Stimulated activated CD4-positive, alpha-beta T cell treated with anti-CD3 and anti-CD28 coated beads, Interleukin-2, amount 100 ng/mL, for 24 hours (primary cell): ENCODE data around the gene THAP4.

Experiments
- DNase-seq, 2 donors: peaks; one replicate each; pipeline ENCODE4 v3.0.0-alpha.2; 2020

The THAP4 gene

GRCh38 chr2:241637795-241638660 is 1.1 kb upstream of the THAP4 start:
- peak; percentile 56 to 64 for DNase-seq

GRCh38 chr2:241636182-241637017 is 558 bp downstream of the THAP4 start:
- peak; percentile 34 to 57 for DNase-seq

- no peak for DNase-seq
Observed at GRCh38 chr2:241635756-241636155, 1.2 kb downstream of the THAP4 start.

- DNase-seq = no peak
Observed at GRCh38 chr2:241633561-241633960, 3.4 kb downstream of the THAP4 start.

- no peak for DNase-seq
Observed at GRCh38 chr2:241632478-241633325, 4.3 kb downstream of the THAP4 start.

GRCh38 chr2:241629762-241630435 is 7.1 kb downstream of the THAP4 start:
- no peak for DNase-seq

- no peak for DNase-seq
Observed at GRCh38 chr2:241627675-241628074, 9.3 kb downstream of the THAP4 start.

- peak; percentile 65 to 74 for DNase-seq
Observed at GRCh38 chr2:241620419-241620769, 16.6 kb downstream of the THAP4 start.

- peak; percentile 16 to 29 for DNase-seq
Observed at GRCh38 chr2:241619597-241620418, 17.1 kb downstream of the THAP4 start.

- no peak for DNase-seq
Observed at GRCh38 chr2:241618829-241619228, 18.1 kb downstream of the THAP4 start.

- no peak for DNase-seq
Observed at GRCh38 chr2:241618296-241618805, 18.6 kb downstream of the THAP4 start.

- peak in 1 of 2 donors; percentile 35 for DNase-seq
Observed at GRCh38 chr2:241617431-241618154, 19.4 kb downstream of the THAP4 start.

- no peak for DNase-seq
Observed at GRCh38 chr2:241616168-241617125, 20.5 kb downstream of the THAP4 start.

GRCh38 chr2:241615522-241616052 is 21.4 kb downstream of the THAP4 start:
- DNase-seq = no peak

GRCh38 chr2:241615041-241615440 is 21.9 kb downstream of the THAP4 start:
- DNase-seq = no peak

- DNase-seq = no peak
Observed at GRCh38 chr2:241613017-241613780, 23.8 kb downstream of the THAP4 start.

GRCh38 chr2:241612156-241613016 is 24.6 kb downstream of the THAP4 start:
- no peak for DNase-seq
